HG03196 (cell line): ENCODE measurements around the gene TIGD1.
"Not testable (repeated sequence)": the region's sequence is repeated elsewhere in the genome, so short reads cannot be mapped to it uniquely, and the experiment has no call there.

Source experiments
- ATAC-seq: cut with Tn5 transposase; IDR thresholded peaks from one replicate; pipeline ENCODE4 v1.9.1; 2021; ENCODE audit not compliant: unreplicated experiment

Gene TIGD1

DNA sequence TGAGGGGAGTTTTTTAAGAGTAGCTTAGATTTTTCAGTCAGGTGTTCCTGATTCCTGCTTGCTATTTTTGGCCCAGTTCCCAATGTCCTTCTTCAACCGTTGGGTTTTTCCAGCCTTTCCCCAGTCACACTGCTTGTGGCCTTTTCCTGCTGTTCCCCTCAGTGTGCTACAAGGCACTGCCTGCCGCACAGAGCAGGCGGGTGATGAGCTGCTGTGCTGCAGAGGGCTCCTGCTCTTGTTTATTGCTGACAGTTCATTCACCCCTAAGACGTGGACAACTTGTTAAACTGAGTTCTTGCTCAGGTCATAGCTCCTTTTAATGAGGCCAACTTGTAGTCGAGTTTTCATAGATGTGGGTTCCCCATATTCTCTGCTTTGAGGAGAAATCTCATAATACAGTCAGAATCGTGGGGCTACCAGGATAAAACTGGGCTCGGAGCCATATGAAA, 20.7 kb upstream of the TIGD1 start:
- ATAC-seq, result no peak

DNA sequence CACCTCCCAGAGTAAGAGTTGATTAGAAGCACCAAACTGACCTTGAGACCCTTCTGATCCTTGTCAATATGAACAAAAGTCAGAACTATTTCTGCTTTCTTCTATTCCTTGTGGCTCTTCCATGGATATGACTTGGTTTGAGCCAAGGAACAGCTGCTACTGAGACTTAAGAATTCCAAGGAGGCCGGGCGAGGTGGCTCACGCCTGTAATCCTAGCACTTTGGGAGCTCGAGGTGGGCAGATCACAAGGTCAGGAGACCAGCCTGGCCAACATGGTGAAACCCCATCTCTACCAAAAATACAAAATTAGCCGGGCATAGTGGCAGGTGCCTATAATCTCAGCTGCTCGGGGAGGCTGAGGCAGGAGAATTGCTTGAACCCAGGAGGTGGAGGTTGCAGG, 20.1 kb upstream of the TIGD1 start:
- ATAC-seq, result not testable (repeated sequence)

DNA sequence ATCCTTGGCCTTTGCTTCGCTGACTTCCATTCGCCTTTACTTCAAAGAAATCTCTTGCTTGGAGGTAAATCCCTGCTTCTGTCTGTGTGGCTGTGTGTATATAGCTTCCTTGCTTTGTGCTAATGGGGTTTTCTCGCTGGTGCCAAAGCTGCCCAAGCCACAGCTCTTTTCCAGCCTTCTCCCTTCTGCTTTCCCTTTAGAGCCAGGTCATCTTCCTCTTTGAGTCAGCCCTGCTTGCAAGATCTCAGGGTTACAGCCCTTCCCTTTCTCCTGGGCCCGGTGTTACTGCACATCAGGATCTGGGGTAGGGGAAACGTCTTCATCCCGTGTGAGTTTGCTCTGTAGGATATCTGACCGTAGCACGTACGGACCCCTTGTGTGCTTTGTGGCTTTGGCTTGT, 19.2 kb upstream of the TIGD1 start:
- no peak for ATAC-seq

DNA sequence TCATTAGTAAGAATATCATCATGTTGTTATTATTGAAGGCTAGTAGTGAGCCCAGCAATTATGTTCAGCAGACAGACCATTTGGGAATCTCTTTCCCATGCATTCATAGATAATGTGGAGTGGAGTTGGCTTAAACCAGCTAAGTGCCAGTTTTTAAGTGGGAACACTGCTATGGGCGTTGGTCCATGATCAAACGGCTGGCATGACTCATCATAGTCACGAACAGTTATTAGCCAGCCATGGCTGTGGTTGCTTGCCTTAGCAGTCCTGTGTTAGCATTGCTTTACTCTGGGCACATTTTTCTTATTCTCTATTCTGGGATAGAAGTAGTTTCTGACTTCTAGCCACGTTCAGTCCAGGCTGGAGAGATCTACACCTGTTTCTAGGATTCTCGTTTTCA, 17.8 kb upstream of the TIGD1 start:
- no peak for ATAC-seq

DNA sequence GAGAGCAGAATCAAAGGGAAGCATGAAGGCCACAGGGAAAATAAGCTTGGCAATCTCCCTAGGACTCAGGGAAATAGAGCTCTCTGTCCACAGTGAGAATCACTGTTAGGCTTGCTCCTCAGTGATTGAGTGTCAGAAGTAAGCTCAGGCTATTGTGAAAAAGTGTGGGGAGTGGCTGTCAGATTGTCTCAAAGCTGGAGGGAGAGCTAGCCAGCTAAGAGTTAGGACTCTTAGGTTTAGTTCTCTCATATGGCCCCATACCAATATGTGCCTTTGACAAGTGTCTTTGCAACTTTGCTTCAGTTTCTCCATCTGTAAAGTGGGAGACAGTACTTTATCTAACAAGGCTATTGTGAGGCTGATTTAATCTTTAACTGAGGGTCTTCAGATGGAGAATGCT, 17.4 kb upstream of the TIGD1 start:
- ATAC-seq, result no peak

DNA sequence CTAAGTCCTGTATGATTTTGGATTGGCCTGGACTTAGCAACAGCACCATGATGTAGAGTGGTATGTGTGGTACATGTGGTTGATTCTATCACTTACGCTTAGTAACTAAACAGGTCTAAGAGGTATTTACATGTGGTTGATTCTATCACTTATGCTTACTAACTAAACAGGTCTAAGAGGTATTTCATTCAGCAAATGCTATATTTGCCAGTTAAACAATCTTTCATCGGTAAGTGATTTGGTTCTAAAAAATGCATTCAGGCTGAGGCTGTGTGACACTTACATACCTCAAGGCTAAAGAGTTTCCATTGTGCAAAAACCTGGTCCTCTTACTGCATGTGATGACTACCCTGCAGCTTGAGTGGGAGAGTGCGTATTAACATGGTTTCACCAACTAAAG, 13.2 kb upstream of the TIGD1 start:
- no peak for ATAC-seq

DNA sequence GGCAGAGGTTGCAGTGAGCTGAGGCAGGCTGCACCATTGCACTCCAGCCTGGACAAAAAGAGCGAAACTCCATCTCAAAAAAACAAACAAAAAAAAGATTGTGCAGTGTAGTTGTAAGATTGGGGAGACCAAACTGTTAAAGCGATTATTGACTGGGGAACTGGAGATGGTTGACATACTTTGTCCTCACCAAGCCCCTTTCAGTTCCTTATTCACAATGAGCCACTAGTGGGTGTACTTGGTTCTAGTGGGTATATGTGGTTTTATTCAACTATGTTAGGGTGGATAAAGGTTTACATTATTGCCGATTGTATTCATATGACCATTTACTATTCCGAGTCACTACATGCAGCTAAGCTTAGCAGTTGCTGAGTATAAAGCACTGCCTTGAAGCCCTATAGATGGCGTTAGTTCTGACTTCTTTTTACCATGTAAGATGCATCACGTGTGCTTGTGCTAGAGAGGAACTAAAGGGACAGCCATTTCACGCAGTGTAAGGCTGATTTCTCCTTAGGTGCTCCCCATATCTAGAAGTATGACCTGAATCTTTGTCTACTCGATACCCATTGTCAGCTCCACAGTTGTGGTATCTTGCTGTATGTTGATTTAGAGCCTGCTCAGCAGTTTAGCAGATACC, 12.3 kb upstream of the TIGD1 start:
- ATAC-seq, result no peak

DNA sequence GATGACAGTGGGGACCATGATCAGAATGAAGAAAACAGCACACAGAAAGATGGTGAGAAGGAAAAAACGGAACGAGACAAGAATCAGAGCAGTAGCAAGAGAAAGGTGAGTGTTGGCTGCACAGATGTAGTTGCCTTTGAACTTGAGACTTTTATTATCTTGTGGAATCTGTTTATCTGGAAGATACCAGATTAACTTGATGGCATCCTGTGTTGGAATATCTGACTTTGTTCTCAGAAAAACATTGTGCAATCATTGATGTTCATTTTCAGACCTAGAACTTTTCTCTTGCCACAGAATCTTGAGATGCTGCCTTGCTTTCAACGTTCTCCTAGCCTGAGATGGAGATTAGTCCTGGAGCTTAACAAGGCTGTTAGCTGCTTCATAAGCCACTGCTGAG, 6.1 kb upstream of the TIGD1 start:
- ATAC-seq, result no peak

DNA sequence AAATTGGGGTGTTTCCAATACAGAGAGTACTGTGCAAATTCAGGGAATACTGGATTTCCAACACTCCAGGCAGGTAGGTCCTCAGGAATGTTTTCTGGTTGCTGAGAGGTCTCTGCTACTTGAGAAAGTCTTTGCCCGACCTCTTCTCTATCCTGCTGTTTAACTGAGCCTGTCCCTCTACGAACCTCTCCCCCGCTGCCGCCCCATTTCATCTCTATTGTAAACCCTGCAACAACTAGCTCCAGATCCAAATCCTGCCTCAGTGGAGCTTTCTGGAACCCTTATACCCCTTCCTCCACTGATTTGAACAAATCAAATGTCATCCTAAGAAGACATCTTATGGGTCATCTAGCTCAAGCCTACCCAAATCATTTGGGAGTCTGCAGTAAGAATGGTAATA, 1.4 kb upstream of the TIGD1 start:
- ATAC-seq, result no peak

DNA sequence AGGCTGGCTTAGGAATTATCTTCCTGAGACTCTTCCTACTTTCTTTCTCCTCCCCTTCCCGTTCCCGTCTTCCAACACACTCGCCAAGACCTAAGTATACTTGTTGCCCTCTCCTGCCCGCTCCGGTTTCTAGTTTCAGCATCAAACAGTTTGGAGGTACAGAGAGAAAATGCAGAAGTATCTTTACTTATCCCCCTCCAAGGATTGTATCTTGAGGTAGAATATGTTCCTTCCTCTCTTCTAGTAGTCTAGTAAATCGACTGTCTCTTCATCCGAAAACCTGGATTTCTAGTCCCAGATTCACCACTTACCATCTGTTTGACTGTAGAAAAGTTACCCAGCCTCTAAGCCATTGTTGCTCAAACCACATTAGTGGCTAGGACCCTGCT, 887 bp upstream of the TIGD1 start:
- no peak for ATAC-seq

DNA sequence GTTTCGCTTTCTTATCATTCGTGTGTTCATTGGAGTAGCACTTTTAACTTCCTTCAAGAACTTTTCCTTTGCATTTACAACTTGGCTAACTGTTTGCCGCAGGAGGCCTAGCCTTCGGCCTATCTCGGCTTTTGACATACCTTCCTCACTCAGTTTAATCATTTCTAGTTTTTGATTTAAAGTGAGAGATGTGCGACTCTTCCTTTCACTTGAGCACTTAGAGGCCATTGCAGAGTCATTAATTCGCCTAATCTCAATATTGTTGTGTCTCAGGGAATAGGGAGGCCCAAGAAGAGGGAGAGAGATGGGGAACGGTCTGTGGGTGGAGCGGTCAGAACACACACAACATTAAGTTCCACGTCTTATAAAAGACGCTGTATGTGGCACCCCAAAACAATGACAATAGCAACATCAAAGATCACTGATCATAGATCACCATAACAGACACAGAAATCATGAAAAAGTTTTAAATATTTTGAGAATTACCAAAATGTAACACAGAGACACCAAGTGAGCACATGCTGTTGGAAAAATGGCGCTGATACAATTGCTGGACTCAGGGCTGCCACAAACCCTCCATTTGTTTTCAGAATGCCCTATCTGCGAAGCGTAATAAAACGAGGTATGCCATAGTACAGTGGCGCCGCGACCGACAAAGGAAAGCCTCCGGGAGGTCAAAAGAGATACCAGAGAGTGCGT, 553 bp downstream of the TIGD1 start:
- no peak for ATAC-seq

DNA sequence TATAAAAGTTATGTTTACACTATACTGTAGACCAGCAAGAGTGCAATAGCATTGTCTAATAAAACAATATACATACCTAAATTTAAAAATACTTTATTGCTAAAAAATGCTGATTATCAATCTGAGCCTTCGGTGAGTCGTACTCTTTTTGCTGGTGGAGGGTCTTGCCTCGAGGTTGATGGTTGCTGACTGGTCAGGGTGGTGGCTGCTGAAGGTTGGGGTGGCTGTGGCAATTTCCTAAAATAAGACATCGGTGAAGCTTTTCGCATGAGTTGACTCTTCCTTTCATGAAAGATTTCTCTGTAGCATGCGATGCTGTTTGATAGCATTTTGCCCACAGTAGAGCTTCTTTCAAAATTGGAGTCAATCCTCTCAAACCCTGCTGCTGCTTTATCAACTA, 2.4 kb downstream of the TIGD1 start:
- ATAC-seq, result no peak

DNA sequence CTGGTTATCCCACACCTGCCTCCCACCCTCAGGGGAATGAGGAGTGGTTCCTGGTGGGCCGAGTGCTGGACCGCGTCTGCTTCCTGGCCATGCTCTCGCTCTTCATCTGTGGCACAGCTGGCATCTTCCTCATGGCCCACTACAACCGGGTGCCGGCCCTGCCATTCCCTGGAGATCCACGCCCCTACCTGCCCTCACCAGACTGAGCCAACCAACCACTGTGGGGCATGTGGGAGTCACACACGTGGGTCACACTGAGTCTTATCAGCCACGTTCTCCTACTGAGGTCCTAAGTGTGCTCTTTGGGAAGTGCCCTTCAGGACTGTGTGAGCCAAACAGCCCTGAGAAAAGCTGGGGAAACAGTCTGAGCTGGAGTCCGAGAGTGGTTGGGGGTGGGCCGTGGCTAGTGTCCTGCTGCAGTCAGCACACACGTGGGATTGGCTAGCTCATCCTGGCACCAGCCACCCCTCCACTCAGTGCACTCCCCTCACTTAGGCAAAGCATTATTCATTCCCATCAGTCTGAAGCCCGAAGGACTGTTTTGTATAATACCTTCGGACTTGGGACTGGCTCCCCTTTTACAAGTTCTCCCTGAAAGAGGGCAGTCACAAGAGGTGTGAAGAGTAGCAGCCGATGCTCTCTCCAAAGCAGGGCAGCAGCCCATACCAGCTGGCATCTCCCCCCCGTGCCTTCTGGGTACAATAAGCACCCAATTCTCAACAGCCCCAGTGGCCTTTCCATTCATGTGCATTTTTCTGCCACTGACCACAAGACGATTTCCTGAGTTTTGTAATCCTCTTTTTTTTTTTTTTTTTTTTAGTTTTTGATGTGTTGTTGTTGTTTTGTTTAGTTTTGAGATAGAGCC, 4.6 kb downstream of the TIGD1 start:
- no peak for ATAC-seq

DNA sequence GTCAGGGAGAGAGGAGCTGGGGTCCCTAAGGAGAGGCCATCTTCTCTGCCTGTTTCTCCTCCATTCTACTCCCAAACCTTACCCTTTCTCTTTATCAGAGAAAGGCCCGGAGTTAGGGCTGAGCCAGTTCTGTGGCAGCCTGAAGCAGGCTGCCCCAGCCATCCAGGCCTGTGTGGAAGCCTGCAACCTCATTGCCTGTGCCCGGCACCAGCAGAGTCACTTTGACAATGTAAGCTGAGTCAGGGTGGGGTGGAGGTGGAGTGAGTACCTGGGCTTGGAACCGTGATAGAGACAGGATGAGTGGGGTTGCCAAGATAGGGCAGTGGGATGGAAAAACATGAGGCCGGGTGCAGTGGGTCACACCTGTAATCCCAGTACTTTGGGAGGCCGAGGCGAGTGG, 5.7 kb downstream of the TIGD1 start:
- ATAC-seq, result no peak

DNA sequence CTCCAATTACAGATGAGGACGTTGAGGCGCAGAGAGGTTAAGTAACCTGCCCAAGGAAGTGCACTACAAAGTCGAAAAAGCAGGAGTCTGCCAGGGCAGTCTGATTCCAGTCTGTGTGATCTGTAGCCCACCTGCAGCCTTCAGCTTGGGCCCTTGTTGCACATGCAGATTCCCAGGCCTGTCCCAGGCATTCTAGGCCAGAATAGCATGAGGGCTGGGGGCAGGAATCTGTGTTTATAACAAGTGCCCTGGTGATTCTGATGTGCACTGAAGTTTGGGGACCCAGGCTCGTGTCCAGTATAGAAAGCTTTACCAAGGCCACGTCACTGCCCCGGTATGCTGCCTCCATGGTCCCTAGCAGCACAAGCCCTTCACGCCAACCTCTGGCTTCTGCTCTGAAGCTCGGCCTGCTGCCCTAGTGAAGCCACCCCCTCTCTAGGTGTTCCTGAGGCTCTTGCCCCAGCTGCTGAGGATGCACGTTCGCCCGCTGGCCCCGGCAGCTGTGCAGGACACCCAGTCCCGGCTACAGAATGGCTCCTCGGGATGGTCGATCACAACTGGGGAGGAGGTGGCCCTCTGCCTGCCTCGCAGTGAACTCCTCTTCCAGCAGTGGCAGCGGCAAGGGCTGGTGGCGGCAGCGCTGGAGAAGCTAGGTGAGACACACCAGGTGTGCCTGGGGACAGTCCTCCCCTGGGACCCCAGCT, 6.3 kb downstream of the TIGD1 start:
- ATAC-seq, result no peak

DNA sequence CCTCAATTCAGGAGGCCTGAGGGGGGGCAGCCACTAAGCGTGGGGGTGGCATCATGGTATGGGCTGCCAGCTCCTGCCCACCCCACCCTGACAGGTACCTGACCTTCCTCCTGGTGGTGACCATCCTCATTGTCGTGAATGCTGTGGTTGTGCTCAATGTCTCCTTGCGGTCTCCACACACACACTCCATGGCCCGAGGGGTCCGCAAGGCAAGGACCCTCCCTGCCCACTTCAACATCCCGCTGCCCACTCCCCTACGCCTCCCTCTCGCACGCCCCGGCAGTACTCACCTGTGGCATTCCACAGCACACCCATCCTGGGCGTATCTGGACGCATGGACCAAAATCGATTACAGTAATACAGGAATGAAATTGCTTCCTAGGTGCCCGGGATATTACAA, 6.9 kb downstream of the TIGD1 start:
- ATAC-seq, result no peak

DNA sequence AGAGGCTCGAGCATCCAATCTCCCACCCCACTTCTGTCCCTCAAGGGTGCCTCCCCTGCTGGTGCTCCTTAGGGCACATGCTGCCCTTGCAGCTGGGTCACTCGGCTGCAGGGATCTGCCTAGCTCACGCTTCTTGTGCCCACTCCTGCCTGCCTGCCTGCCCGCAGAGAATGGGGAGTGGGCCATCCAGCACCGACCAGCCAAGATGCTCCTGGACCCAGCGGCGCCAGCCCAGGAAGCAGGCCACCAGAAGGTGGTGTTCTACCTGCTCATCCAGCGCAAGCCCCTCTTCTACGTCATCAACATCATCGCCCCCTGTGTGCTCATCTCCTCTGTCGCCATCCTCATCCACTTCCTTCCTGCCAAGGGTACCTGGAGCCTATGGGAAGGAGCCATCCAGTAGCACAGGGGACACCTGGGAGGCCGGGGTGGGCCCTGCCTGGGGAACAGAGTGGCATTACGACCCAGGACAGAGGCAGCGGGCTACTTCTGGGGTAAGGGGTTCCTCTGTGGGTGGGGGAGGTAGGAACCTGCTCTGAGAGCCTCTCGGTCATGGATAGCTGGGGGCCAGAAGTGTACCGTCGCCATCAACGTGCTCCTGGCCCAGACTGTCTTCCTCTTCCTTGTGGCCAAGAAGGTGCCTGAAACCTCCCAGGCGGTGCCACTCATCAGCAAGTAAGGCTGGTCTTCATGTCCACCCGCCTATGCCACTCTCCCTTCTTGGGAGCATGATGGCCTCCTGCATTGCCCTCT, 7.5 kb downstream of the TIGD1 start:
- no peak for ATAC-seq

DNA sequence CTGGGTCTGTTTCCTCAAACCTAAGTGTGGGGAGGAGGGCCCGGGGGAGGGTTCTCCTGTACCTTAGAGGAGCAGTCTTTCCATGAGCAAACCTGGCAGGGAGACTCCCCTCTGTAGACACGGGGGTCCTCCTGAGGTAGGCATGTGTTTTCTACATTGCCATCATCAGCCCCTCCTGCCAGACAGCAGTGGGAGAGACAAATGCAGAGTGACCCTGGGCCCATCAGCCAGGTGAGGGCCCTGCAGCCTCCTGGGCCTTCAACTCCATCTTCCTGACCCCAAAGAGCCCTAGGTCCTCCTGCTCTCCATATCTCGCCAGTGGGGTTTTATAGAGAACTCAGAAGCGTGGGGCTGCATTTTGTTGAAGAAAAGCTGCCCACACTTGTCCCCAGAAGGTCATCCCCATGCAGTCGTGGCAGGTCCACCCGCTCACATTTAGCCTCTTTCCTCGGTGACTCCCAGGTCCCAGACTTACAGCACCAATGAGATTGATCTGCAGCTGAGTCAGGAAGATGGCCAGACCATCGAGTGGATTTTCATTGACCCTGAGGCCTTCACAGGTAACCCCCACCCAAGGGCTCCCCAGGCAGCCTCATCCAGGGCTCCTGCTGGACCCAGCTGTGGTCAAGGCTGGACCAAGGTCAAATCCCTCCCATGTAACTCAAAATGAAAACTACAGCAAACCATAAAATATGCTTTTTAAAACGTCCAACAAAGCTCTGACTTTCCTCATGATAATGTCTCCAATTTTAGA, 8.2 kb downstream of the TIGD1 start:
- ATAC-seq, result no peak

DNA sequence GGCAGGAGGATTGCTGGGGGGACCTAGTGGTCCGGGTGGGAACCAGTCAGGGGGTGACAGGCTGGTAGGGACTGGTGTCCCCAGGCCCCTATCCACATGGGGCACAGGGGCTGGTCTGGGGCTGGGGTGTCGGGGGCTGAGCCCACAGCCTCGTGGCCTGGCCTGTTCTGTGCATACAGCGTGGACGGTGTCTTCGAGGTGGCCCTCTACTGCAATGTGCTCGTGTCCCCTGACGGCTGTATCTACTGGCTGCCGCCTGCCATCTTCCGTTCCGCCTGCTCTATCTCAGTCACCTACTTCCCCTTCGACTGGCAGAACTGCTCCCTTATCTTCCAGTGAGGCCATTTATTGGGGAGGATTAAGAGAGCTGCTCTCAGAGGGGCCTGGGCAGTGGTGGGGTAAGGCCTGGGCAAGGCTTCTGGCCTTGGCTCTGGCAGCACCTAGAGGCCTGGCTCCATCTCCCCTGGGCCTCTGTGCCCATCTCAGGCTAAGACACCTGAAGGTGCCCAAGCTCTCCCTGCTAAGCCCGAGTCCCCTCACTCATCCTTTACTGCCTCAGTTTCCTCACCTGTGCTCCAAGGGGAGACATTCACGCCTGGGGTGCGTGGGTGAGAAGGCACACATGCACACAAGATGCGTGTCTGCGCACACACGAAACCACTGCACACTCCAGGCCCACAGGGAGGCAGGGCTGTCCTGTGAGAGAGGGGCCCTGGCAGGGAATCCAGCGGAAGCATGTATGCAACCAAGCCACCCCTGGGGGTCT, 9.0 kb downstream of the TIGD1 start:
- no peak for ATAC-seq
